SHP77 (cell line): ENCODE data around the gene TXNDC16.

ENCODE experiments used
- DNase-seq, 2 experiments: peaks; one replicate each; lab custom pipeline; 2025; lab: John Stamatoyannopoulos, UW

The TXNDC16 gene

DNA sequence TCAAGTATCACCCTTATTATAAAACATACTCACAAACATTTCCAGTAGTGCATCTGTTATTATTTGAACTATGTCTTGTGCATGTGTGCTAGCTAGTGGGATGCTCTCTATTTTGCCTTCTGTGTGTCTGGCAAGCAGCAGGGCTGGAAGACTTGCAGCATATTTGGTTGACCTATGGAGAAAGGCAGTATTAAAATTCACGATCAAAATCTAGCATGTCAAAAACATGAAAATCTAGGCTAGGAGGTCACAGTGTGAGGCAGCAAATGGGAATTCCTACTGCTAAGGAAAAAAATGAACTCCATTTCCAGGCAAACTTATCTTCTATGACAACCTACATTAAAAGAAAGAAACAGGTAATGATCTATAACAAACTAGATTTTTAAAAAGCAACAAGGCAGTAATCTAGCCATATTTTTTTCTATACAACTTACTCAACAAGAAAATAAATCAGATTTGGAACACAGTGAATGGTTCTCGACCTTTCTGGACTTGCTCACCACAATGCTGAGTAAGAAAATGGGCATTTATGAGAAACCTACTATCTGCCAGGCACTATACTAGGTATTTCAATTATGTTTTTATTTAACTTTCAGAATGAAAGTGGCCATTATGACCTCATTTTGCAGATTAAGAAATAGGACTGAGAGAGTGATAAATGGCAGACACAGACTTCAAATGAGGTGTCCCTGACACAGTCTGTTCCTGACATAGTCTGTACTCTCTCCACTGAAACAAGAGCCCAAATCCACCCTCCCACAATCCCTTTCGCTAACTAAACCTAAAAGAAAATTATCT, 96.8 kb downstream of the TXNDC16 start:
- no peak for DNase-seq

DNA sequence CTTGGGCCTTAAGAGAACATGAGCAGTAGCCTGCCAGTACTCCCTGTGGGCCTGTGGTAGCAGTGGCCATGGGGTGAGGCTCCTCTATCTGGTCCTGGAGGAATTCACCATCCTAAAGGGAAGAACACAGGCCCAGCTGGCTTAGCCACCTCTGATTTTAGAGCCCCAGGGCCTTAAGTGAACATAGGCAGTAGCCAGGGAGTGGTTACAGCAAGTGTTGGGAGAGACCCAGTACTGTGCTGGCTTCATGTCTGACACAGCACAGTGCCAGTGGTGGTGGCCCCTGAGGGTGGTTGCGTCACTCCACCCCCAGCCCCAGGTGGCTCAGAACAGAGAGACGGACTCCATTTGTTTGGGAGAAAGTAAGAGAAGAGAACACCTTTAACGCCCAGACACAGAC, 105.1 kb downstream of the TXNDC16 start:
- DNase-seq: no peak

DNA sequence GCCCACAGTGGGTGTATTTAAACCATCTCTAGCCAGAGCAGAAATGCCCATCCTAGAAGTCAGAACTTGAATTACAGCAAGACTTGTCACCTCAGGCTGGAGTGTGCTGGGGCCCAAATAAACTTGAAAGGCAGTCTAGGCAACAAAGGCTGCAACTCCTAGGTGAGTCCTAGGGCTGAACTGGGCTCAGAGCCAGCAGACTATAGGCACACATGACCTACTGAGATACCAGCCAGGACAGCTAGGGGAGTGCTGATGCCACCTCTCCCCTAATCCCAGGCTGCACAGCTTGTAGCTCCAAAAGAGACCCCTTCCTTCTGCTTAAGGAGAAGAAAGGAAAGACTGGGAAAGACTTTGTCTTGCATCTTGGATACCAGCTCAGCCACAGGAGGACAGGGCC, 106.0 kb downstream of the TXNDC16 start:
- DNase-seq: no peak

DNA sequence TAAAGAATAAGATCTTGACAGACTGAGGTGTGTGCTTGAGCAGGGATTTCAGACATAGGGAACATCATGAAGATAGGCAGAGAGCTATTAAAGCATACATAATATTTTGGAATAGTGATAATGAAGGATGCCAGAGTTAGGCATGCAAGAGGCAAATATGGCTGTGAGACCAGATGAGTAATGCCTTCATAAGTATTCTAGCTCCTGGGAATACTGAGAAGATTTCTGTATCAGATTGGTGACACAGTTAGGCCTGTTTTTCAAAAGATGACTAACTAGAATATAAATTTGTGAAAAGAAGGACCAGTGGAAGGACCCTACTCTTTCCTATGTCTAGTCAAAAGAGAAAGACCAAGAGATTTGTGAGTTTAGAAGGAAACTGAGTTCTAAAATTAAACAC, 108.8 kb downstream of the TXNDC16 start:
- DNase-seq: no peak

DNA sequence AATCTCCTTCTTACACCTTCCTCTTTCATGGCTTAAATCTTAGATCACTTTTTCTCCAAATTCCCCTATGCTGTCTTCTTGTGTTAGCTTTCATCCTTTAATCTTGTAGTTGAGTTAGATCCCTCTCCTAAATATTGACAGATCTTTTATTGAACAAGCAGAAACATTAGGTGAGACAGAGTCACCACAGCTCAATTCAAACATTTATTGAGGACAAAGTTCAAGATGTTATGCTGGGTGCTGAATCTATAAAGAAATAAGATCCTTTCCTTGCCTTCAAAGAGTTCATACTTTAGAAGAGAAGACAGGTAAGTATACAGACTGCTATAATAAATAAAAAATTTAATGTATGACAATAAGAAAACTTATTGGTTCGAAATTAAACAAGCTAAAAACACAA, 109.7 kb downstream of the TXNDC16 start:
- DNase-seq: no peak

DNA sequence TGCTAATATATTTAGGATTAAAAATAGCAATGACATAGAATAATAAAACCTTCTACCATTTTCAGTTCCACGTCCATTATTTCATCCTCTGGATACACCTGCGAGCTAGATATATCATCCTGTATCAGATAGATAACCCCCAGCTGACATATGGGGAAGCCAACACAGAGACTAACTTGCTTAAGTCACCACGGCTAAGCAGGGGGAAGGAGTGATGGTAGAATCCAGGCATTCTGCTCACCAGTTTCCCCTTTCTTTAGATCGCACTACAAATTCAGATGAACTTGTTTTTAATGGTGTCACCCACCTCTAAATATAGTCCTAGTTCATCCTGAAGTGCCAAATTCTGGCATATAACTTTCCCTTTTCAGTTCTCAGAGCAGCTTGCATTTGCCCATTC, 110.1 kb downstream of the TXNDC16 start:
- DNase-seq: no peak

GRCh38 chr14:52439476-52439875, 112.8 kb downstream of the TXNDC16 start:
- no peak for DNase-seq

- no peak for DNase-seq
Measured at GRCh38 chr14:52434955-52435354, 117.3 kb downstream of the TXNDC16 start.

- DNase-seq: no peak
Measured at GRCh38 chr14:52430474-52430873, 121.8 kb downstream of the TXNDC16 start.

- DNase-seq: no peak
Measured at GRCh38 chr14:52429451-52429850, 122.9 kb downstream of the TXNDC16 start.

DNA sequence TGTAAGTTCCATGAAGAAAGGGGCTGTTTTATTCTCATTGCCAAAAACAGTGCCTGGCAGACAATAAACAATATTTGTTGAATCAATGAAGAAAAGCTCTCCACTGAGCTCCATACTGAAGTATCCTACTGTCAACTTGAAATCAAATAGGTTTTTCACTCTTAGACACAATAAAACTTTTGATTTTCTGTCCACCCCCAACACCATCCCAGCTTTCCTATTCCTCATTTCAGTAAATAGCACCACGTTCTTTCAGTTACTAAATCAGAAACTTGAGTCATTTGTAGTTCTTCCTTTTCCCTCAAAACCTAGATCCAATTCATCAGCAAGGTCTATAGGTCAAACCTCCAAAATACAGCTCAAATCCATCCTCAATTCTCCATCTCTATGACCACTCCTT, 124.8 kb downstream of the TXNDC16 start:
- no peak for DNase-seq

DNA sequence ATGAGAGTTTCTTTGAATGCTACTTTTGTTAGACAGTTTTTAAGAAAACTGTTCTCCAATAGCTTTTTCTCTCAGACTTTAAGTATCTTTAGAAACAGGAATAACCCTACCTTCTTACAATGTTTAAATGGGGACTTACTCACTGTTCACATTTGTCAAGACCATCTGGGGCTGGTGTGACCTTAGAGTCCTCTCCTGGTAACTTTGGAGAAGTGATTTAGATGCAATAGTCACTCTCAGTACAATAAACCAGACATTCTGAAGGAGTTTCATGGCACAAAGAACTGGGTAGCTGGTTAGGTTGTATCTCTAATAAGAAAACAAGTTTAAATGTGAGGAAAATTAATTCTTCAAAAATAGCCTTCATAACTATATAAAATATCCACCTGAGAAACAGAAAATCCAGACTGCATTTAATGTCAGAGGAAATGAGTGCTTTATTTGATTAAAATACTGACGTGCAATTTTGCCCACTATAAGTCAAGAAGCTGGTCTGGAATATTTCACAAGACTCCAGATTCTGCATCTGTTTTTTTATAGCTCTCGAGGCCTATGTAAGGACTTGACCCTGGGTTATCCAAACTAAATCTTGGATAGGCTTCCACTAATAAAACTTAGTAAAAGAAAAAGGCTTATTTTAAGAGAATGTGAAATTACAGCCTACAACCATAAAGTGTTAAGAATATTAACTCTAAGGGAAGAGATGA, 129.5 kb downstream of the TXNDC16 start:
- DNase-seq: no peak

GRCh38 chr14:52417139-52417538, 135.2 kb downstream of the TXNDC16 start:
- no peak for DNase-seq

GRCh38 chr14:52413729-52414408, 138.4 kb downstream of the TXNDC16 start:
- no peak for DNase-seq

DNA sequence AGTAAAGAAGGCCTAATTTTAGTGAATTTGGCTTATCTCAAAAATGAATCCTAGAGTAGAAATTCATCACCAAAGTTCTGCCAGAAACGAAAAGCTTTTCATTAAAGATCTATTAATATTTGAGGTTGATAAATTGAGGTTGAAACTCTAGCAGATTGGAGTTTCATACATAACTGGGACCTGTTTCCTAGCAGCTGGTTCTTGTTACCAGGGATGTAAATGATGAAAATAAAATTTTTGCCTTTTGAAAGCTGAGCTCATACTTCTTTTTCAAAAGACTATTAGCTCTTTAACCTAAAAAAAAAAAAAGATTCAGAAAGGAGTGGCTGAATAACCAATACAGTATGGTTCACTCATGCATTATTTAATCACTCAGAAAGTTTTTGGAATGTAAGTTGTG, 139.9 kb downstream of the TXNDC16 start:
- DNase-seq: no peak

- no peak for DNase-seq
Measured at GRCh38 chr14:52405314-52405713, 147.0 kb downstream of the TXNDC16 start.

DNA sequence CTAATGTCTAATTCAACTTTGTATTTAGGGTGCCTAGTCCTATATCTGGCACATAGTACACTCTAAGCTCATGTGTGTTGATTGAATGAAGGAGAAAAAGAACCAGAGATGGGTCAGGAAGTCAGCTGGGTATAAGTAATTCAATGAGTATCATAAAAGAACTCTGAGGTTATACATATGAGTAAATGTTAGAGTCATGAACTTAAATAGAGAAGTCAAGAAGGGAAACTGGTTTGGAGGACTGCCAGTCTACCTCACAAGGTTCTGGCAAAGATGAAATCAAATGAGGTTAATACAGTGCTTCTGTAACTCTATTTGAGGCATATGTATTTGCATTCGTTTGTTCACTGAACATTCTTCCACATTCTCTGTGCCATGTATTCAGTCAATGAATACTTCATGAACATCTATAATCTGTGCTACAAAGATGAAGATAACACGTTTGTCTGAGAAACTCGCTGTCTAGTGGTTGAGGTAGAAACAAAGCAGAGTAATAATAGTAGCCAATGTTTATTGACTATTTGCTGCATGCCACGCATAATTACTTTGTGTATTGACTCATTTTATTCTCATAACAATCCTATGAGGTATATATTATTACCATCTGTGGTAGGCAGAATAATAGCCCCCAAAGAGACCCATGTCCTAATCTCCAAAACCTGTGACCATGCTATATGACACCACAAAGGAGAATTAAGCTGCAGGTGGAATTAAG, 149.3 kb downstream of the TXNDC16 start:
- no peak for DNase-seq

DNA sequence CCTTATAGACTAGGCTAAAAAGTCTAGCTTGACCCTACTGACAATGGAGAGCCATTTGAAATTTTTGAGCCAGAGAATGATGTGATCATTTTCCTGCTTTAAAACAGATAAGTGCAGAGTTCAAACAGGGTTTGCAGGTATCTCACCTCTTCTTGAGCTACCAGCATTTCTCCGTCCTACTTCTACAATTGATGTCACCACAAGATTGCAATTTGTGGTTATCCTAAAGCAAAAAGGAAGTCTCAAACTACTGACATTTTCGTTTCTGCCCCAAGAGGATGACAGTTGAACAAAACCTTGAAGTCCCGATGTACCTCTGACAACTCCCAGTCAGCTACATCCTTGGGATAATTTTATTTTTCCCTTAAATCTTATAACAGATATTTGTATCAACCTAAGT, 151.5 kb downstream of the TXNDC16 start:
- DNase-seq: no peak

DNA sequence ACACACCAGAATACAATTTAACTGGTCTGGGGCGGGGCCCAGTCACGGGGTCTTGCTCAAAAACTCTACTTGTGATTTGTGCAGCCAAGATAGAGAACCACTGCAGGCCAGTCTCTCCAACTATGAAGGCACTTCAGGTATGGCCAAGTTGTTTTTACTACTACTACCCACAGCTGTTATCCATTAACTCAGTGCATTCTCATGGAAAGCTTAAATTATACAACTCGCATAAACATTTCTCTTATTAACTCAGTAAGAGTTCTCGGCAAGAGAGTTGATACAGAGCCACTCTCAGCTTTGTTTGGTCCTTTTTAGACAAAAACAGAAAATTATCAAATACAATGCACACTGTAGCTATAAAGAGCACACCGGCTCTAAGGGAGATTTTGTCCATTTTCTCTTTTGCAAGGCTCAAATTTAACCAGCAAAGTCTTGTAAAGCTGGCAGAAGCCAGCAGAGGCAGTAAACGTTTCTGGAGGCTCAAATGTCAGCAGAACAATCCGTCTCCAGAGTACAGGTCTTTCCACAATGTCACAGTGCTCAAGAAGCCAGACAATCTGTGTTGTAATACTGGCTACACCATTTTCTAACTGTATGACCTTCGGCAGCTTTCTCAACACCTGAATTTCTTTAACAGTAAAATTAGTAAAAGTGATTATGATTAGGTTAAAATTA, 152.2 kb downstream of the TXNDC16 start:
- DNase-seq: no peak

GRCh38 chr14:52399104-52399503, 153.2 kb downstream of the TXNDC16 start:
- DNase-seq: no peak

DNA sequence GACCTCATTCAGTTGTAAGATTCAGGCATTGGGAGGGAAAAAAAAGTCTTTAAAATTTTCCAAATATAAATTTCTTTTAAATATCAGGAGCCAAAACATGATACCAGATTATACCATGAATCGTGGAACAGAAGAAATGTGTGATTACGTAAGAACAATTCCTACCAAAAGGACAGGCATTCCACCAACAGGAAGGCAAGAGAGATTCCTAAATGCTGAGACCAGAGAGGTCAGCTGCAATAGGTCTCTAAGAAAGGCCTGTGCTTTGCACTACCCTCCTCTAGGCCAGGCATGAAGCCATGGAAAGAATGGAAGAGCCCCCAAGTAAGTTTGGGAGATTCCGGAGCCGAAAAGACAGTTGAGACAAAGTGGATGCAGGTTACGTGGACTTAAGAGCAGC, 154.5 kb downstream of the TXNDC16 start:
- no peak for DNase-seq

DNA sequence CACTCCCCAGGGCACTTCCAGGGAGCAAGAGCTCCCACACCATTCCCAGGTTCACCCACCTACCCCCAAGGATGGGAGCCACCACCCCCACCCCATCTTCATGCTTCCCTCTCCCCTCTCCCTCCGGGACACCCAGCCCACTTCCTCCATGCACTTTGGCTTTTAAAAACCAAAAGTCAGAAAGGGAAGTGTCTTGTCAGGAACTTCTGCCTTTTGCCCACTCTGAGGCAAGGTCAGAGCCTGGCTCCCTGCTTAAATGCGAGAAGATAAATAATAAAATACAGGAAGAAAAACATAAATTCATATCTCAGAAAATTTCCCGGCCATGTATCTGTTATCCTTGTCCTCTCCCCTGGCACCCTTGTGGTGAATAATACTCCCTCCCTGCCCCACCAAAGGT, 156.6 kb downstream of the TXNDC16 start:
- no peak for DNase-seq
